ENCODE measurements around the gene SETD2. TPM values are rescaled to one million over a fixed set of nuclear protein-coding genes. Genes with fewer than 3 reads are reported as not detected.

The SETD2 gene
- total and polyA plus RNA-seq, 2 experiments from 2014 or later = 14.2 to 36.0 TPM

DNA sequence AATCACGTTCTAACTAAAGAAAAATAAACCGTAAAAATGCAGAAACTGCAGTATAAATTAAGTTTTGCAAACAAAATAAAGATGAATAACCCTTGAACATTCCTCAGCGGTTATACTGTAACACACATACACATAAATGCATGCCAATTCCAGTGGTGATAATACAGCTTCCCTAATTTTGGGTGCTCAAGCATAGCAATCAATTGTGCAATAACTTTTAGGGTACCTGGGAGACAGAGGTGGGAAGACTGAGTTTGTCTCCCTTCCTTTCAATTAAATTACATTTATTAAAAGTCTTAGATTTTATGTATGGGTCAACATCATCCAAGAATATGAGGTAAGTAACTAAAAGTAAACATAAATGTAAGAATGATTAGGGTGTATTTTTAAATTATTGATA, 71.8 kb downstream of the SETD2 start:
- Histone ChIP-seq H3K4me1 (ENCODE audit: low read depth) (no peaks in the 10 kb centered on the region), H3K36me3 (peaks cover 30% of the 10 kb centered on the region), H3K4me3 (no peak overlapping the region), H3K9me3 (ENCODE audit: low read depth) (no peaks in the 10 kb centered on the region), H3K27ac (no peak overlapping the region), H3K27me3 (no peaks in the 10 kb centered on the region)
- TF ChIP-seq, protein P1, sequence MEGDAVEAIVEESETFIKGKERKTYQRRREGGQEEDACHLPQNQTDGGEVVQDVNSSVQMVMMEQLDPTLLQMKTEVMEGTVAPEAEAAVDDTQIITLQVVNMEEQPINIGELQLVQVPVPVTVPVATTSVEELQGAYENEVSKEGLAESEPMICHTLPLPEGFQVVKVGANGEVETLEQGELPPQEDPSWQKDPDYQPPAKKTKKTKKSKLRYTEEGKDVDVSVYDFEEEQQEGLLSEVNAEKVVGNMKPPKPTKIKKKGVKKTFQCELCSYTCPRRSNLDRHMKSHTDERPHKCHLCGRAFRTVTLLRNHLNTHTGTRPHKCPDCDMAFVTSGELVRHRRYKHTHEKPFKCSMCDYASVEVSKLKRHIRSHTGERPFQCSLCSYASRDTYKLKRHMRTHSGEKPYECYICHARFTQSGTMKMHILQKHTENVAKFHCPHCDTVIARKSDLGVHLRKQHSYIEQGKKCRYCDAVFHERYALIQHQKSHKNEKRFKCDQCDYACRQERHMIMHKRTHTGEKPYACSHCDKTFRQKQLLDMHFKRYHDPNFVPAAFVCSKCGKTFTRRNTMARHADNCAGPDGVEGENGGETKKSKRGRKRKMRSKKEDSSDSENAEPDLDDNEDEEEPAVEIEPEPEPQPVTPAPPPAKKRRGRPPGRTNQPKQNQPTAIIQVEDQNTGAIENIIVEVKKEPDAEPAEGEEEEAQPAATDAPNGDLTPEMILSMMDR (IDR thresholded peaks at IDR 0.05; ENCODE audit: low read depth, low read length) = no peak
- DNase-seq (ENCODE audit: low read depth in 1 of 2, low spot score in 1 of 2) = no peak

DNA sequence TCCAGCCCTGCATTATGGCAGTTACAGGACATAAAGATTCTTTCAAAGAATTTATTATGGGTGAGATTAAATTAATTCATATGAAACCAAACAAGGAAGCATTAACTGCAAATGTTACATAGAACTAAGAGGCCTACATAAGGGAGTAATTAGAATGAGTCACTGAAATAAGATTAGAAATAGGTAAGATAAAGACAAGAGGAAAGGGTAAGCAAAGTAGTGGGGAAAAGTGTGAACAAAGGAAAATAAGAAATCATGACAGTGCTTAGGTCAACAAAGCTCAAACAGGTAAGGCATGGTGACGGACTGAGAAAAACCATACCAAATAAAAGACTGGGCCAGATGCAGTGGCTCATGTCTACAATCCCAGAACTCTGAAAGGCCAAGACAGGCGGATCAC, 74.3 kb downstream of the SETD2 start:
- Histone ChIP-seq H3K4me3 (no peak overlapping the region), H3K4me1 (ENCODE audit: low read depth) (no peaks in the 10 kb centered on the region), H3K36me3 (peaks cover 25% of the 10 kb centered on the region), H3K27ac (peak overlapping the region; percentile 19), H3K9me3 (ENCODE audit: low read depth) (no peaks in the 10 kb centered on the region), H3K27me3 (no peaks in the 10 kb centered on the region)
- TF ChIP-seq, protein P1 (IDR thresholded peaks at IDR 0.05; ENCODE audit: low read depth, low read length) = no peak
- no peak for DNase-seq (ENCODE audit: low read depth in 1 of 2, low spot score in 1 of 2)

DNA sequence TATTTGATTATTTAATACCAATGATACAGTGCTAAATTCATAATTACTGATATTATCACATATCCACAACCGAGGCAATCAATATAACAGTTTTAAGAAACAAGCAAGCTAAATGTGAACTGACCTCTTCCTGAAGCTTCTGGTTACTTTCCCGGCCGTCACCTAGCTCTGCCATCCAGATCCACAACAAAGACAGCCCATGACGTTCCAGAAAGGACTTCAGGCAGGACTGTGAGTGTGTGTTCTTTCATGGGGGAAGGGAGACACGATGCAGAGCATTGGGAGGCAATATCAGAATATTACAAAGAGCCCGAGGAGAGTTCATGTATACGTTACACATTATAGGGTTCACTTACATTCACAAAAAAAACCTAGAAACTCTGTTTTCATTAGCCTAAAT, 77.8 kb downstream of the SETD2 start:
- no peaks in the 10 kb centered on the region for H3K27me3 ChIP-seq
- no peaks in the 10 kb centered on the region for H3K4me1 ChIP-seq (ENCODE audit: low read depth)
- DNase-seq (ENCODE audit: low read depth in 1 of 2, low spot score in 1 of 2) = no peak
- TF ChIP-seq, protein P1 (IDR thresholded peaks at IDR 0.05; ENCODE audit: low read depth, low read length) = no peak
- H3K36me3 ChIP-seq = peaks cover 30% of the 10 kb centered on the region
- no peaks in the 10 kb centered on the region for H3K9me3 ChIP-seq (ENCODE audit: low read depth)
- H3K4me3 ChIP-seq = no peak overlapping the region
- H3K27ac ChIP-seq = no peak overlapping the region

DNA sequence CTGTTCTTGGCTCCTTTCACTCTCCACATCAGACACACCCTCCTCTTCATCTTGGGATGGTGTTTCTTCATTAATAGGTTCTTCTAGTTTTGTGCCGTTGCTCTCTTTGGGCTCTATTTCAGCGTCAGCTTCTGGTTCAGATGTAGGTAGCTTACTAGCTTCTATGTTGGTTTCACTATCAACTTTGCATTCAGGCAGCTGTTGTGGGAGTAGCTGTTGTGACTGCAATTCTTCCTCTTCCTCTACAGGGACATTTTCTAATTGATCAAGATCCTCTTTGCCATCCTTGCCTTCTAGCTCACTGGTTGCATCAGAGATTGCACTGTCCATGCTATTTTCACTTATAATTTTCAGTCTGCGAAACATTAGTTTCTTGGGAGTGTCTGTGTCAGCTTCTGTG, 80.1 kb downstream of the SETD2 start:
- H3K27ac ChIP-seq = no peak overlapping the region

DNA sequence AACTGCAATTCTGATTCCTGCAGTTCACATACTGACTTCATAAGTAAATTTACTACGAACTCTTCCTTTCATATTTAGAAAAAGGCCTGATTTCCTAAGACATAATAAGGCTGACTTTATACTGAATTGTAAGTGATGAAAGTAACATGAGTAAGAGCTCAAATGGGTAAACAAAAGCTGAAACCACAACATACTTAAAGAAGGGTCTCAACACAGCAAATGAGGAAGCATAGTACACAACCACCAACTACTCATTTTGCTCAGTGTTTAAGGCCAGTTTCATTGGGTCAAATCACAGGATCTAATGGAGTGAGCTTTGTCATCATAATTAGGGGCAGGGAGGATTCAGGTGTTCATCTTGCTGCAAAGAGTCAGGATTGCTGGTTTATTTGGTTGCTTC, 81.4 kb downstream of the SETD2 start:
- DNase-seq (ENCODE audit: low read depth in 1 of 2, low spot score in 1 of 2) = no peak
- TF ChIP-seq, protein P1 (IDR thresholded peaks at IDR 0.05; ENCODE audit: low read depth, low read length) = no peak
- no peaks in the 10 kb centered on the region for H3K27me3 ChIP-seq
- H3K27ac ChIP-seq = no peak overlapping the region
- no peaks in the 10 kb centered on the region for H3K9me3 ChIP-seq (ENCODE audit: low read depth)
- peaks cover 51% of the 10 kb centered on the region for H3K36me3 ChIP-seq
- no peaks in the 10 kb centered on the region for H3K4me1 ChIP-seq (ENCODE audit: low read depth)
- no peak overlapping the region for H3K4me3 ChIP-seq

More for the DNA sequence above, 80.1 kb downstream of the SETD2 start:
- H3K4me1 ChIP-seq (ENCODE audit: low read depth) = no peaks in the 10 kb centered on the region
- H3K4me3 ChIP-seq = no peak overlapping the region
- H3K36me3 ChIP-seq = peaks cover 49% of the 10 kb centered on the region
- DNase-seq (ENCODE audit: low read depth in 1 of 2, low spot score in 1 of 2) = no peak
- H3K9me3 ChIP-seq (ENCODE audit: low read depth) = no peaks in the 10 kb centered on the region
- H3K27me3 ChIP-seq = no peaks in the 10 kb centered on the region
- TF ChIP-seq, protein P1 (IDR thresholded peaks at IDR 0.05; ENCODE audit: low read depth, low read length) = no peak

DNA sequence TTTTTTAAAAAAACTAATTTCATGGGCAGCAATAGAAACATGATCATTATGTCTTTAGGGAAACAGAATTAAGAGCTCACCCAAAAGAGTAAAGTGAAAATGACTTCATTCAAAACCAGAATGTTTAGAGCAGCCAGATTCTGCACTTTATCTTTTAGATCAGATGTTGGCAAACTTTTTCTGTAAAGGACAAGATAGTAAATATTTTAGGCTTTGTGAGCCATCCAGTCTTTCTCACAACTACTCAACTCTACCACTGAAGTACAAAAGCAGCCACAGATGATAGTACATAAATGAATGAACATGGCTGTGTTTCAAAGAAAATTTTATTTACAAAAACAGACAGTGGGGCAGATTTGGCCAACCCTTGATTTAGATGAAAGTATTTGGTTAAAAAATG, 84.5 kb downstream of the SETD2 start:
- no peak overlapping the region for H3K4me3 ChIP-seq
- no peak for DNase-seq (ENCODE audit: low read depth in 1 of 2, low spot score in 1 of 2)
- peaks cover 47% of the 10 kb centered on the region for H3K36me3 ChIP-seq
- peaks cover 10% of the 10 kb centered on the region for H3K4me1 ChIP-seq (ENCODE audit: low read depth)
- no peak overlapping the region for H3K27ac ChIP-seq
- no peaks in the 10 kb centered on the region for H3K9me3 ChIP-seq (ENCODE audit: low read depth)
- no peaks in the 10 kb centered on the region for H3K27me3 ChIP-seq
- TF ChIP-seq, protein P1 (IDR thresholded peaks at IDR 0.05; ENCODE audit: low read depth, low read length) = no peak
